H1 (cell line): Measurements from ENCODE around the gene RAD51B. TPM values are rescaled to one million over a fixed set of nuclear protein-coding genes. Genes with fewer than 3 reads are reported as not detected.

Source experiments
- ATF3 ChIP-seq: IDR thresholded peaks from 2 replicates; pipeline ENCODE4 v1.6.1; 2011; ENCODE audit warnings: low read depth, mild to moderate bottlenecking, low read length; ENCODE audit not compliant: insufficient read depth
- BCL11A ChIP-seq, 2 experiments: IDR thresholded peaks; one replicate each; pipeline ENCODE4 v1.6.1; 2011; ENCODE audit warnings: low read depth in 2 of 2, low read length in 2 of 2, mild to moderate bottlenecking in 2 of 2
- CHD1 ChIP-seq: IDR thresholded peaks from 2 replicates; pipeline ENCODE4 v1.6.1; 2012; ENCODE audit warnings: low read depth, low read length, improper control_type of control experiment
- CHD7 ChIP-seq: fragments of 300-600 bp; sonication (generic); IDR thresholded peaks from 2 replicates; pipeline ENCODE4 v1.7.1; 2012; ENCODE audit warnings: low read length, moderate library complexity, mild to moderate bottlenecking, inconsistent platforms; ENCODE audit not compliant: insufficient replicate concordance
- EZH2 ChIP-seq: fragments of 200-600 bp; sonication (generic); IDR thresholded peaks from 2 replicates; pipeline ENCODE4 v1.7.1; 2012; ENCODE audit warnings: low read depth, mild to moderate bottlenecking, moderate library complexity, low read length, inconsistent platforms; ENCODE audit not compliant: severe bottlenecking
- FOSL1 ChIP-seq: IDR thresholded peaks from 2 replicates; pipeline ENCODE4 v1.6.1; 2011; ENCODE audit warnings: mild to moderate bottlenecking, low read depth, low read length, moderate library complexity; ENCODE audit not compliant: insufficient read depth
- HDAC2 ChIP-seq, 2 experiments: fragments of 300-600 bp in 1 of 2; sonication (generic) in 1 of 2; IDR thresholded peaks; 2 replicates each; pipeline ENCODE4 v1.6.1; 2011 to 2012; ENCODE audit warnings: low read depth in 2 of 2, low read length in 2 of 2, mild to moderate bottlenecking in 2 of 2, moderate library complexity in 2 of 2, borderline replicate concordance in 1 of 2, inconsistent platforms in 1 of 2
- MAX ChIP-seq: IDR thresholded peaks from 2 replicates; pipeline ENCODE4 v1.6.1; 2012; ENCODE audit warnings: inconsistent platforms
- RBBP5 ChIP-seq: IDR thresholded peaks from 2 replicates; pipeline ENCODE4 v1.7.1; 2012; ENCODE audit warnings: low read depth, mild to moderate bottlenecking, inconsistent platforms, low read length, moderate library complexity, borderline replicate concordance
- SIX5 ChIP-seq: IDR thresholded peaks from 2 replicates; pipeline ENCODE4 v1.6.1; 2011; ENCODE audit warnings: mild to moderate bottlenecking, low read depth, low read length
- SP4 ChIP-seq: IDR thresholded peaks from 2 replicates; pipeline ENCODE4 v1.6.1; 2012; ENCODE audit warnings: low read length, inconsistent platforms
- polyA plus RNA-seq, 7 experiments: library from polyadenylated mRNA; depleted of rRNA in 3 of 7; stranded (reverse) in 5 of 7; unstranded in 2 of 7; fragments of >200 nt in 5 of 7; fragments of 200-250 nt in 2 of 7; gene quantifications; 1 replicate in 5 of 7; 2 replicates in 1 of 7; 4 replicates in 1 of 7; pipeline versions ENCODE4 v1.2.1 to v1.2.3, GENCODE V29; 2011 to 2013; ENCODE audit warnings: missing spikeins in 2 of 7, mixed read lengths in 2 of 7
- total RNA-seq: library from RNA; stranded (reverse); fragmentation: NEBNext Ultra II Directional; extraction: Animal tissue kit (Norgen Biotek cat#: 25700); gene quantifications from 2 replicates; pipeline ENCODE4 v1.2.1, GENCODE V29; 2021

The RAD51B gene
- total and polyA plus RNA-seq, 2 of the 8 experiments (the other 6 are each of a cell fraction or from before 2014, with no cell fraction given) = 3.9 to 14.9 TPM

GRCh38 chr14:68523326-68523610 is 703.7 kb downstream of the RAD51B start (continued):
- TF ChIP-seq CHD7 = no peak
- TF ChIP-seq MAX = no peak
- TF ChIP-seq FOSL1 = no peak
- TF ChIP-seq RBBP5 = no peak
- no peak for TF ChIP-seq ATF3
- no peak for TF ChIP-seq CHD1
- no peak for TF ChIP-seq SP4
- no peak for TF ChIP-seq EZH2
- TF ChIP-seq BCL11A (IDR thresholded peaks at IDR 0.05; ENCODE audit: low read depth in 2 of 2, low read length in 2 of 2) = no peak
- no peak for TF ChIP-seq SIX5
- no peak for TF ChIP-seq HDAC2 (IDR thresholded peaks at IDR 0.05; ENCODE audit: borderline replicate concordance in 1 of 2, low read depth in 2 of 2, low read length in 2 of 2)
